ENCODE results near the gene CYP2W1. TPM values are rescaled to one million over a fixed set of nuclear protein-coding genes. Genes with fewer than 3 reads are reported as not detected.
"Not testable (repeated sequence)": the region's sequence is repeated elsewhere in the genome, so short reads cannot be mapped to it uniquely, and the experiment has no call there.

Gene CYP2W1
- total RNA-seq, 1 donor from 2014 or later: 19.1 TPM

- no peak for DNase-seq
Measured at GRCh38 chr7:951881-952547, 31.0 kb upstream of the CYP2W1 start.

DNA sequence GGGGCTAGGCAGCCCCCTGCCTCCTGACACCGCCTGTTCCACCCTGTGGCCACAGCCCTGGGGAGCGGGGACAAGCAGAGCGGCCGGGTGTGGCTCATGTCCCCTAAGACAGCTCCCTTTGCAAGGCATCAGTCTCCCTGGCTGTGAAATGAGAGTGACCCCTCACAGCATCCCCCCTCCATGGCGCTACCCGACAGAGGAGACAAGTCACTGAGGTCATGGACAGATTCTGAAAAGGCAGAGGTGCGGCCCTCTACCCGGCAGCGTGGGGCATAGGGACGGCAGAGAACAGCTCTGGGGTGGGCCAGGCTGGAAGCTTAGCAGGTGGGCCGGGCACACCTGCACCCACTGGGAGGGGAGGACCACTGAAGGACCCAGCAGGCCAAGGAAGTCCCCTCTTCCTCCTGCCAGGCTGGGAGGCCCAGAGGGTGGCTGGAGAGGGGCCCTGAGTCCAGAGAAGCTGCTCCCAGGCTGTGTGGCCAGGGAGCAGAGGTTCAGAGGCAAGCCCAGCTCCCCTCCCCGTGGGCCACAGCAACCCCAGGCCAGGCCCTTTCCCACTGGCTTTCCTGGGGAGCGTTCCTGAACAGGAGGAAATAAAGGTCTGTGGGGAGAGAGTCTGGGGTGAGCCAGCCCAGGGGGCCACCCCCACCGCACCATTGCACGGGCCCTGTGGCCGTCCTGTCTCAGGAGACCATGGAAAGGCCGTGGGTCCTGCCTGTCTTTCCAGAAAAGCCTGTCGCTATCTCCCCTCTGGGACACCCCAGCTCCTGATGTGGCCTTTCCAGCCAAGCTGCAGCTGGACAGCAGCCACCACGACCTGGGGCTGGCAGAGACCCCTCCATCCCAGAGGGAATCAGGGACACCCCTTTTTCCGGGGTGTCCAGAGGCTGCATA is 30.2 kb upstream of the CYP2W1 start:
- no peak for DNase-seq

GRCh38 chr7:953547-954327 is 29.2 kb upstream of the CYP2W1 start:
- no peak for DNase-seq

DNA sequence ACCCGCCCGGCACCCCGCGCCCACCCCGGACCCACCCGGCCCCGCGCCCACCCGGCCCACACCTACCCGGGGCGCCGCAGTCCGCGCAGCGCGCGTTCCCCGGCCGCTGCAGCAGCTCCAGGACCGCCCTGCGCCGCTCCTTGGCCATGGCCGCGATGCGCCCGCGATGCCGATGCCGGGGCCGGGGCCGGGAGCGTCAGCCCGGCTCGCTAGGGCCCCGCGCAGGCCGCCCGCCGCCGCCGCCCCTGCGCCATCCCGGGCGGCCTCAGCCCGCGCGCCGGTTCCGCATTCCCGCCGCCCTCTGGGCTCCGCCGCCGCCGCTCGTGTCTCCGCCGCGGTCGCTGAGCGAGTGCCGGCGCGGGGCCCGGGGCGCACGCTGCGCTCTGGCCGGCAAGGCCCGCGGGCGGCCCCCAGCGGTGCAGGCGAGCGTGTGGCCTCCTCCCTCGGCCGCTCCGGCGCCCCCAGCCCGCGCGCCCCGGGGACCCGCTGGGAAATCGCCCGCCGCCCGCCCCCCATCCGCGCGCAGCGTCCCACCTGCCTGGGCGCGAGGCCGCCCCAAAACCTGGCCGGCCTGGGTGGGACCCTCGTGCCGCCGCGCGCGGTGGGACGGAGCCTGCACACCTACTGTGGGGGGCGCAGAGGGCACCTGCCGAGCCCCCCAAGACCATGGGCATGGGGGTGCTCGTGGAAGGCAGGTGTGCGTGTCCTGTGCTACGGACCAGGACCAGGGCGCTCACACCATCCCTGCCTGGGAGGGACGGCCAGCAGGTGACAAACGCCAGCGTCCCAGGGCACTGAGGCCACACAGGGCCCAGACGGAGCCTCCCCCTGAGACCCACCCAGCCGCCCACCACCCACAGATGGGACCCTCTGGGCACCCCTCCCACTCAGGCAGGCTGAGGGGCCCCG is 28.4 kb upstream of the CYP2W1 start, which contains the start of gene ADAP1:
ADAP1 (minus strand) TSS at position 351 of the 909 bp plus-strand sequence; CDS start at position 148, 203 bp downstream.
- DNase-seq: peak; percentile 67

- no peak for DNase-seq
Measured at GRCh38 chr7:956031-956430, 26.9 kb upstream of the CYP2W1 start.

GRCh38 chr7:957418-958220 is 25.4 kb upstream of the CYP2W1 start:
- DNase-seq: no peak

DNA sequence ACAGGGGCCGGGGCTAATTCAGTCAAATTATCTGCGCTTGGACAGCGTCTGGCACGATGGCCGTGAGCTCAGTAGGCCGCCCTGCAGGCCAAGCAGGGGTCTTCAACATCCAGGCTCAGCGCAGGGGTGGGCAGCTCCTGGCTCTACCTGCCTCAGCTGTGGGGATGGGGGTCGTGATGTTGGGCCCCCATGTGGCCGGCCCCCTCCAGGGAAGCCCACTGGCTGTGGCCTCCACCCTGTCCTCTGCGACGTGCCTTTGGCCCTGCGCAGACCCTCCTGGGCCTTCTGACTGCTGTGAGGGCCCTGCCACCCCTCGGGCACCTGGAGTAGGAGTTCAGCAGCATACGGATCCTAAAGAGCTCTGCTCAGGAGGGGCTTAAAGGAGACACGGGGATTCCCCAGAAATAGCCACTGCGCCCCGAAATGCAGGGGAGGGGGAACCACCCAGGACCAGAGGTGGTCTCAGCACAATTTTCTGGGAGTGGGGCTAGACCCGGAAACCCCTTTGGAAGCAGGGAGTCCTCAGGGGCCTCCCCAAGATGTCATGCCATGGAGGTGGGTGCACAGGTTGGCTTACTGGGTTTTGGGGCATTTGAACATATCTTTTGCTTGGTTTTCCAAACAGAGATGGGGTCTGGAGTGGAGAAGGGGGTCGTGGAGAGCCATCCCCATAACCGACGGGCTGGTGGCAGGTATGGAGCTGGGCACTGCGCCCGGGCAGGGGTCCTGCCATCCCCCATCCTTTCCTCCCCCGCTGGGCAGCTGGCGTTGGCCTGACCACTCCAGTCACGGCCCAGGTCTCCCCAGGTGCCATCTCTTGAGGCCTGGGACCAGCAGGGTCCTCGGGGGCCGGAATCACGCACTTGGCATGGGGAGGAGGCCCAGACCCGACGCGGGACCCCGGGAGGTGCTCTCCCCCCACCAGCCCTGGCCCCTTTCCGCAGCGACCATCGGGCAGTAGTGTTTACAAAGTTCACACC is 24.5 kb upstream of the CYP2W1 start:
- no peak for DNase-seq

- DNase-seq: no peak
Measured at GRCh38 chr7:959271-959670, 23.7 kb upstream of the CYP2W1 start.

GRCh38 chr7:959740-960139 is 23.2 kb upstream of the CYP2W1 start:
- not testable (repeated sequence) for DNase-seq

GRCh38 chr7:960269-960871 is 22.6 kb upstream of the CYP2W1 start:
- DNase-seq: no peak

GRCh38 chr7:960972-961371 is 22.0 kb upstream of the CYP2W1 start:
- DNase-seq: not testable (repeated sequence)

DNA sequence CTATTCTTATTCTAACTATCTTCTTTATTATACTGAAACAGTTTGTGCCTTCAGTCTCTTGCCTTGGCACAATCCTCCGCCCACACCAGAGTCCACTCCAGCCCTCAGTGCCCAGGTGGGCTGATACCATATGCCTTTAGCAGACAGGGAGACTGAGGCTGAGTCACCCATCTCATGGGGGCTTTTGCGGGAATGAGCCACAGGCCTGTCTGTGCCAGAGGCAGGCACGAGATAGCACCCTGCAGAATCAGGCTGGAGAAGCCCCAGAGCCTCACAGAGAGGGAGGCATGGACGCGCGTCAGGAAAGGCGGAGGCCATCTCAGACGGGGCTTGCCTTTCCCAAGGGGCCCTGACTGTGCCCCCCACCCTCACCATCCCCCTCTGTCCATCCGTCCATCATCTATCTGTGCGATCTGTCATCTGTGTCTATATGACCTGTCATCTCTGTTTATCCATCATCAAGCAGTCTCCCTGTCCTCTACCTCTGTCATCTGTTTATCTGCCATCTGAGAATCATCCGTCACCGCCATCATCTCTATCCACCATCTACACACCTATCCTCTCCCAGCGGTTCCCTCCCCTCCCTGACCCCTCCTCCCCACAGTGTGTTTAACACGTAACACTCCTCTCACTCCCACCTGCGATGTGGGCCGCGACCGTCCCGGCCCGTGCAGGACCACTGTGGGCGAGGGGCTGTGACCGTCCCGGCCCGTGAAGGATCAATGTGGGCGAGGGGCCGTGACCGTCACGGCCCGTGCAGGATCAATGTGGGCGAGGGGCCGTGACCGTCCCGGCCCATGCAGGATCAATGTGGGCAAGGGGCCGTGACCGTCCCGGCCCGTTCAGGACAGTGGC is 21.2 kb upstream of the CYP2W1 start:
- DNase-seq: no peak

DNA sequence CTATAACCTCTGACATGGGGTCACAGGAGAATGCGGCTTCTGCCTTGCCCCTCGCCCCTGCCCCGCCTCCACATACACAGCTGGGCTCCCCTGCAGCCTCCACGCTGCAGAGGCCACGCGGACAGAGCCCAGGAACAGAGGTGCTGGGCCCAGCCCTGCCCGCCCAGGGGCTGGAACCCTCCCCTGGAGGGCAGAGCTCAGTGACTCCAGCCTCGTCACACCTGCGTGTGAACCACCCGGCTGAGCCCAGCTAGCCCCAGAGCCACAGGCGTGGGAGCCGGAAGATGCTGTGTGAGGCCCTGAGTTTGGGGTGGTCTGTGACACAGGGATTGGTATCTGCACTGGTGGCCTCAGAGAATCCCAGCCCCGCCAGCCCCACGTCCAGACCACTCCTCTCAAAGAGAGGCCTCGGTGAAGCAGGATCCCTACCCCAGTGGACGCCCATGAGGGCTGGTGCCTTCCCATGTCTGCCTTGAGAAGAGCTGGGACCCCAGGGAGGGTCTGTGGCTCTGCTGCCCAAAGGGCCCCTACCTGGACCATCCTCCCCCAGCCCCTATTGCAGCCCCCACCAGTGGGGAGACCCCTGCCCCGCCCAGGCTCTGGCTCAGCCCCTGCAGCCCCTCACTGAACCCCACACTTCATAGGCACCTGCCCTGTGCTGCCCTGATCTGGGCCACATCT is 20.4 kb upstream of the CYP2W1 start:
- no peak for DNase-seq

DNA sequence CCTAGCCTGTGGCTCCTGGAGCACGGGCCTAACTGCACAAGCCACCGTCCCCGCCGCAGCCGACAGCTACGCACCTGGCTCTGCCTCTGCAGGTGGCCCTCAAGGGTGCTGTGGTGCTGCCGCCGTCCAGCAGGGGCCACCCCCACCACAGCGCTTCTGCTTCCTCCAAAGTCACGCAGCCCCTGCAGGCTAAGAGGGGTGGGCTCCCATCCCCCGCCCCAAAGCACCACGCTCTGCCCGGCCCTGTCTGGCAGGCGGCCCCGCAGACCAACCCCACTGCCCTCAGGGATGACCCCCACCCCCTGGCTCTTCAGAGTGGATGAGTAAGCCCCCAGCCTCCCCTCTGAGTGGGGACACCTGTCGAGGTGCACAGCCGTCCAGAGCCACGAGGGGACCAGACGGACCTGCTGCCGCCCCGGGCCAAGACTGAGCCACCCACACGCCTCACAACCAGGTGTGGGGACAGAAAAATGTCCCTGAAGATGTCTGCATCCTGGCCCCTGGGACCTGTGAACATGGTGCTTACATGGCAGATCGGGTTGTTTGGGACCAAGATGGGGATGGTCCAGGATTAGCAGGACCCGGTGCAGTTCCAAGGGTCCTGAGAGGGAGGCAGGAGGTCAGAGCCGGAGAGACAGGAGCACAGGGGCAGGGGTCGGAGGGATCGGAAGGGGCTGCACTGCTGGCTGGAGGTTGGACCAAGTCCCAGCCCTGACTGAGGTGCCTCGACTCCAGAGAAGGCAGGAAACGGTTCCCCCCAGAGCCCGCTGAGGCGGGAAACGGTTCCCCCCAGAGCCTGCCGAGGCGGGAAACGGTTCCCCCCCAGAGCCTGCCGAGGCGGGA is 19.5 kb upstream of the CYP2W1 start:
- DNase-seq: no peak

GRCh38 chr7:964401-965231 is 18.4 kb upstream of the CYP2W1 start:
- DNase-seq: peak; percentile 62
